SK-N-MC (cell line): Measurements from ENCODE around the gene SLC16A9.

Experiments used
- EZH2 ChIP-seq: fragments of 200-600 bp; sonication (generic); IDR thresholded peaks from one replicate; pipeline ENCODE4 v1.6.1; 2017; ENCODE audit warnings: antibody characterized with exemption
- FOXP2 ChIP-seq: optimal IDR thresholded peaks from 2 replicates; pipeline ENCODE3; 2011; ENCODE audit warnings: mild to moderate bottlenecking, moderate library complexity; ENCODE audit not compliant: insufficient read depth; ENCODE audit errors: extremely low read length, control extremely low read depth
- POLR2AphosphoS5 ChIP-seq: IDR thresholded peaks from 2 replicates; pipeline ENCODE4 v1.6.1; 2012; ENCODE audit warnings: mild to moderate bottlenecking, low read depth, low read length, borderline replicate concordance

- TF ChIP-seq EZH2 (no peak), POLR2AphosphoS5 (no peak), FOXP2 (no peak)
Observed at GRCh38 chr10:59631237-59631636, 78.4 kb downstream of the SLC16A9 start.
